HG03432 (cell line): Measurements from ENCODE around the gene SIRT7.
A peak's percentile ranks its signal among the peaks of the same experiment; 100 is the strongest.

Experiments
- ATAC-seq: cut with Tn5 transposase; IDR thresholded peaks from one replicate; pipeline ENCODE4 v1.9.1; 2021; ENCODE audit warnings: mild to moderate bottlenecking, moderate library complexity; ENCODE audit not compliant: unreplicated experiment

SIRT7 gene

DNA sequence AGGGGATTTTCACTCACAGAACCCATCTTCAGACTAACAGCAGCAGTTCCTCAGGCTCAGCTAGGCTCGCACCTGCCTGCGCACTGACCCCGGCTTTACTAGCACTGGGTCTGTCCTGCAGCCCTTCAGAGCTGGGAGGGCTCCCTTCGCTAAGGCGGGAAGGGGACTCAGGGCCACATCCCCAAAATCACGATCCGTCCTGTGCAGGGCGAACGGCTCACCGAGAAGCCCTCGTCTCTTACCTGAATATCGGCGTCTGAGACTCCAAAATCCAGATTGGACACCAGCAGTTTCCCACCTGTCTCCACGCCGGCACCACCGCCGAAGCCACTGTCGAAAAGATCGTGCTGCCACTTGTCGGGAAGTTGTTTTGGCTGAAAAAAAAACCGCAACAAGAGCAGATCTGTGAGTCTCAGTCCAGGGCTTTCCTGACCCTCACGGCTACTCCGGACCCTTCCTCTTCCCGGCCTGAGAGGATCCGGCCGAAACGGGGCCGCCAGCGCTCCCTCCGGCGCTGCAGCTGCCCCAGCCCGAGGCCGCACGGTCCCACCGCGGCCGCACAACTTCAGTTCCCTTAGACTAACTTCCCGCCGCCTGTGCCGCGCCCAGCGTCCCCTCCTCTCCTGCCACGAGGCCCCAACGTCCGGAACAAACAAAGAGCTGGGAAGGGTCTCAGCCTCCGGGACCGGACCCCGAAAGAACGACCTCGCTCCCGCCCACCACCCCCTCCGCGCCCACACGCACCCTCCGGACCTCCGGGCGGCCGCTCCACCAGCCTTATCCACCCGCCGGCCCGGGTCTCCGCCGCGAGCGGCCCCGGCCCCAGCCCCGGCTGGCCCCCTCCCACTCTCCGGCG is 27.3 kb downstream of the SIRT7 start:
- no peak for ATAC-seq

DNA sequence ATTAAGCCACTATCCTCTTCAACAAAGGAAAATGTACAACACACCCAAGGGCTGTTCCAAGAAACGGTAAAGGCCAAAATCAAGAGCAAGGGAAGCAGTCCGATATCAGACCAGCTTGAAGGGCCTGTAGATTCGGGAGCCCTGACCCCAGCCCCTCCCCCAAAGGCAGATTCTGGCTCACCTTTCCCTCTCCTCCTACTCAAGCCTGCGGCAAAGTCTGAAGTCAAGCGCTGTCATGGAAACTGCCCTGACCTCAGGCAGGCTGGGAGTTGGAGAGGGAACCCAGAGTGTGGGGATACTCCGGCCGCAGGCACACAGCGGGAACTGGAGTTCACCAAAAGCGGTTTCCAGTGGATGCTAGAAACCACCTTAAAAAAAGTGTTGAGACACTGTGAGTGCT is 28.4 kb downstream of the SIRT7 start:
- ATAC-seq, result no peak

DNA sequence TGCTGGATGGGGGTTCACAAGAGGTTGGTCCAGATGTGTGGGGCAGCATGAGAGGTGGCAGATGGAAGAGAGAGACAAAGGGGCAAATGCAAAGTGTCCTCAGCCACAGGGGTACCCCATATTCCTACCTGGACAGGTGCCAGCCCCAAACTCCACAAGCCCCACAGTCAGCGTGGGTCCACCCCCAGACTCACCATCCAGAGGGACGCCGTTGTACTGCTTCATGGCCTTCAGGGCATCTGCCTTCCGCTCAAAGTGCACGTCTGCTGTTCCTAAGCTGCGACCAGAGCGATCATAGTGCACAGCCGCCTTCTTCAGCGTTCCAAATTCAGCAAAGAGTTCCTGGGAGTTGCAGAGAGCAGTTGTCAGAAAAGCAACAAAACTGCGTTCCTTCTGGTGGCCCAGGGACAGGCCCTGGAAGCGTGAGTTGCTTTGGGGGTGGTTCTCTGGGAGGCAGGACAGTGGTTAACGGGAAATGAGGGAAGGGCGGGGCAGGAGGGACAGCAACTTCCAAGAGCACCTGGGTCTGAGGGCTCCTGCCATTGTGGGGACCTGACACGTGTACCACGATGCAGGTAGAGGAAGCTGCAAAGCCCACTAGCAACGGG is 28.9 kb downstream of the SIRT7 start:
- ATAC-seq, result no peak

DNA sequence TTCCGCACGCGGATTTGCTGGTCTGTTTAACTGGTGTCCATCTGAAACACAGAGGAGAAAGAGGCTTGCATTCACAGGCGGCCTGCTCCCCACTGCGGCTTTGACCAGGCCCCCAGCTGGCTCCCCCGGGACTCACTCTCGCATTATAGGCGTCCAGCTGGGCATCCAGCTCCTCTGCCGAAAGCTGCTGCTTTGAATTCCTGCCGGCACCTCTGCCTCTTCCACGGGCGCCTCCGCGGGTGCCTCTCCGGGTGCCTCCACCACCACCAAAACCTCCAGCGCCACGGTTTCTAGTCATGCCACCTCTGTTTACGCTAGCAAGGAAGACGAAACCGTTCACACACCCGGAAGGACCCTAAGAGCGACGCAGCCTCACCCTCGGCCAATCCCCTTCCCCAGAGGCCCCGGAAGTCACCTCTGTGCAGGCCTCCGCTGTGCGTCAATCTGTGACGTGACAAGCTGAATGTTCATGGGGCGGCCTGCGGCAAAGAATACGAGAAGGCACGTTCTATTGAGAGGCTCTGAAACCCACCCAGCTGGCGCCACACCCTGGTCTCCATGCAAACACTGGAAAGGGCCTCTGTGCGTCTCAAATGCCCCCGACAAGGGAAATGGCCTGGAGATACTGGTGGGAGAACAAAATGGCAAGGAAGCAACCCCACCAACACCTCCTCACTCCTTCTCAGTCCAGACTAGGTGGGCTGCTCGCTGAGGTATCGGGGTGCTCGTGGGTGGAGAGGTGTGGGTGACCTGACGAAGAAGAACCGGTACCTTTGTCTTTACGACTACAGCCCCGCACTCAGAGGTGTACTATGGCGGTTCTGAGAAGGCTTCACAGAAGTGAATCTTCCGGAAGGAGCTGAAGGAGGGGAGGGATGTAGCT is 29.6 kb downstream of the SIRT7 start:
- no peak for ATAC-seq

DNA sequence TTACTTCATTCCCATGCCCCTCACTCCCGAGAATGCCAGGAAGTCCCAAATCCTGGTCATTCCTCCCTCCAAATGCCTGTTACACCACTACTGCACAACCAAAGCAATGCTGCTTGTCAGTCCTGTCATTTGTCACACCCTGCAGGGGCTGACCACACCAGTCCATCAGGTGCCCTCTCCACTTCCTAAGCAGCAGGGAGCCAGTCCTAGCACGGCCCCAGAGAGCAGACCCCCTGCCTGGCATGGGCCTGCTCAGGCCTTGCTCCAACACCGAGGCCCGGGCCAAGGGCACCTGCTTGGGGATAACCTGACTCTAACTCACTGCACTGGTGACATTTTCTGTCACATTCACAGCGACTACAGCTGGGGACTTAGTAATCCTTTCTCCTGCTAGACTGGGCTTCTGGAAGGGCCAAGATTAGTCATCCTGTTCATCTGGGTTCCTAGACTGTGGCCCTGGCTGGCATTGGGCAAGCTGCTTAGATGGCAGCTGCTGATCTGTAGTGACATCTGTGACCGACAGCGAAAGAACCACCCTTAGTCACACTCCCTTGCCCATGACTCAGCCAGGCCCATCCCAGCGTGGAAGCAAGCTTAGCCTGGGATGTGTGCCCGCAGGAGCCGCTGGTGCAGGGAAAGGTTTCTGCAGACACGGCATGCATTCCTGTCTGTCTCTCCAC is 32.0 kb downstream of the SIRT7 start:
- ATAC-seq, result no peak

DNA sequence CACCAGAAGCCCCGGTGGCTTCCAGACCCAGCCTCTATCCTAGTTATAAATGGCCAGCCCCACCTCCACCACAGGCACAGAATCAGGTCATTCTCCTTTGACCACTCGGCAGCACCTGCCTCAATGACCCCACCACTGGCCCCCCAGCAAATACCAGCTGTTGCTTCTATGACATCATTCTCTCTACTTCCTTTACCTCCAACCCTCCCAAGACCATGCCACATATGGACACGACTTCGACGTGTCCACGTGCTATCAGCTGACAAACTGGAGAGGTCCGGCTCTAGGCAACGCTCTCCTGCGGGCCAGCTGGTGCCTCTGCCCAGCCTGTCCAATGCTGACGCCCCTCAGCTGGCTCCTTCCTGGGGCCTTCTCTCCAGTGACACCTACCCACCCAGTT is 32.5 kb downstream of the SIRT7 start:
- ATAC-seq, result no peak

DNA sequence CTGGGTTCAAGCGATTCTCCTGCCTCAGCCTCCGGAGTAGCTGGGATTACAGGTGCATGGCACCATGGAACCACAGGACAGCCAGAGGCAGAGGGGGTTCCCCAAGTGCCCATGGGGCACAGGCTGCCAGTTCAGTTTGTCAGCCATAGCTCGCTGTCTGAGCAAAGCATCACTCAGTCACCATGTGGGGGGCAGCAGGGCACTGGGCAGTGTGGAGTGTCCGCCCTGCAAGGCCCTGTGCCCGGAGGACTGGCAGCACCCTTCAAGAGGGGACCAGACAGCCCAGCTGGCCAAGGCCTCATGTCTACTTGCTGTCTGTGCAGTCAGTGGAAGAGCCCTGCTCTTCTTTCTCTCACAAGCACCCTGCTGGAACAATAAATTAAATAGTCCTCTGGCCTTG is 33.0 kb downstream of the SIRT7 start:
- no peak for ATAC-seq

DNA sequence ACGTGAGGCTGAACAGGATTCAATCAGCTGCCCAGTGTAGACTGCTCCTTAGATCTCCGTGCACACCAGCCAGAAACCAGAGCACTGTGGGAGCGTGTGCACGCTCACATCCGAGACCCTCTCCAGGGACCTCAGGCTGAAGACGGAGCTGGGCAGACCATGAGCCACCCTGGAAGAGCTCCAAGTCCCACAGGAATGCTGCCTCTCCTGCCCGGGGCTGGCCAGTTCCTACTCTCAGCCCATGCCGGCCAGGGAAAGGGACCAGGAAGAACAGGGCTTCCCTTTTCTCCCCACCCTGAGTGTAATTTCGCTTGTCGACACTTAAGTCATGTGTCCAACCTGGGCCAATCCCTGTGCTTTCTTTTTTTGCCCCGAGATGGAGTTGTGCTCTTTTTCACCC is 33.5 kb downstream of the SIRT7 start:
- ATAC-seq, result no peak

DNA sequence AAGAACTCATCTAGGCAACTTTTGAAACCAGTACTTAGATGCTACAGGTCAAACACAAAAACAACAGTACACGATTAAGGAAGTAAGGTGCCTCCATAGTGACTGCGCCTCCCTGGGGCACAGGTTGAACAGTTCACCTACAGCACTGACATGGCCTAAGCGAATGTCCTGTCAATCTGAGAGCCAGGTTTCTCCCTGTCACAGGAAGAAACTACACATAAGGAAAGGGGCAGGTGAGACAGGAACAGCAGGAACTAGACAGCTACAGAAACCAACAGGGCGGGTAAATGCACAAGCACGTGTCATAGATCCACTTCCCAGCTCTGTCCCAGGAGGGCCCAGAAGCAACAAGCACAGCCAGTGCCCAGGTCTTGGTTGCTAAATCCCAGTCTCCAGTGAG is 38.9 kb downstream of the SIRT7 start:
- ATAC-seq, result no peak

DNA sequence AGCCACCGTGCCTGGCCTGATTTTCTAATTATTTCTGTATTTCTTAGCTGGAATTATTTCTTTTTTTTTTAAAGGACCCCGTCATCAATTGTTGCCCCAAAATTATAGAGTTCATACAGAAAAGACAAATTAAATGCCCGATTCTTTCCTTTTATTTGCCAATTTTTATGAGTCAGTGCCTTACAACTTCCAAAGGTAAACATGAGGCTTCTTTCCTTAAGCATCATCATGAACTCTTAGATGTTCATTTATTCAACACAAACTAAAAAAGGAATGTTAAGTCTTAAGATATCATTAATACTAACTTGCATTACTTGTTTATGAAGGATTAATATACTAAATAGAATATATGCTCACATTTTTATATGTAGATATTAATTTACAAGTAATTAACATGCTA is 39.7 kb downstream of the SIRT7 start:
- no peak for ATAC-seq

DNA sequence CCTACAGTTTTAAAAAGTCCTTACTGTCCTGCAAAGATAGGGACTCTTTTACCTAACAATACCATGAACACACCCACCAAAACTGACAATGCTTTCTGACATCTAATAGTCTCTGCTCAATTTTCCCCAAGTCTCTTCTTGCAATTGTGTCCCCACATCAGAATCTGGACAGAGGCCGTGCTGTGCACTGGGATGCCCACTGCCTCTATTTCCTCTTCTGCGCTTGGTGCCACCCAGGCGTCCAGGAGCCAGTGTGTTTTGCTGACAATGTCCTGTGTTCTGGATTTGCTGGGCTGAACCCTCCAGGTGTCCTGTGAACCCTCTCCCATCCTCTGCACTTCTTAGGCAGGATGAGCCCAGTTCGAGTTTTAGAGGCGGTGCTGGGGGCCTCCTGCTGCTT is 40.4 kb downstream of the SIRT7 start:
- no peak for ATAC-seq

DNA sequence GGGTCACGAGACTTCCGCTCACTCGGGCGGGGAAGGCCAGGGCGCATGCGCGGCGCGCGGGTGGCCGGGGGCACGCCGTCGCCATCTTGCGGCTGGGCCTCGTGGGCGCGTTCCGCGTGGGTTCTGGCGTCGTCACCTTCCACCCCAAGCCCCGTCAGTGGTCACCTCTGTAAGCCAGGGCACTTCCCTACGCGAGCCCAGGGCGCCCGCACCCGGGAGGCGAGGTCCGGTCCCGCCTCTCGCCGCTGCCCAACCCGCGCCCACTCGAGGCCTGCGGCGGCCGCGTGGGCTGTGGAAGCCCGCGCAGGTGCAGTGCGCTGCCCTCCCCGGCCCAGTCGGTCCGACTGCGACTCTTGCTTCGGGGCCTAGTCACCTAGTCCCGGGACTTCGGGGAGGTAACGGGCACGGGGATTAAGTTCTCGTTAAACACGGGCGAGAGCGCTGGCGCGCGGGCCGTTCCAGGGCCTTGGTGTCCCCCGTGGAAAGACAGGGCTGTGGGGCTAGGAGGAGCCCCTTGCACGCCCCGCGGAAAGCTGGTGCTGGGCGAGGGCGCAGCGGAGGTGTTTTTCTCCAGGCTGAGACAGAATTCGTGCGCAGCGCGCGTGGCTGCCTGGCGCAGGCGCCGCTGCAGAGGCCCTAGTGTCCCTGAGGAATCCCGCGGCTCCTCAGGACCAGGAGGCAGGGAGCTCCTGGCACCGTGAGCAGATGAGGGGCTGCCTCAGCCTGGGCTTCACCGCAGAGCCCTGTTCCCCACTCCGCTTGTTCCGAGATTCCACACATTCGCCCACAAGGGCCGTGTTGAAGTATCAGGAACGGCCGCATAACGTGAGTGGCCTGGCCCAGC is 46.4 kb downstream of the SIRT7 start:
- peak; percentile 53 for ATAC-seq

DNA sequence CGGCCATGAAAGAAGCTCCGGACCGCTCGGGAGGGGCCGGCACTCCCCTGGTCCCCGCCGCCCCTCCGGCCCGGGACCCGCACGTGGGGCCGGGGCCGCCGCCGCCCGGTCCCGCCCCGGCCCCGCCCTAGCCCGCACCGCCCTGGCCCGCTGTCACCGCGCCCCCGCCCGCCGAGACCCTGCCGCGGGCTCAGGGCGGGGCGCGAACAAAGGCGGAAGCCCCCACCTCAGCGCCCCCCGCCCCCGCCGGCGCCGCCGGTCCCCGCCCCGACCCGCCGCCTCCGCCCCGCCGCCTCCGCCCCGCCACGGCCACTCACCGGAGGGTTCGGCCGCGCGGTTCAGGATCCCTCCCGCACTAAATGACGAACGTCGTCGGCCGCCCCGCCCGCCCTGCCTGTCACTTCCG is 47.0 kb downstream of the SIRT7 start, which contains the start of gene ARHGDIA:
Gene ARHGDIA, minus strand, starts transcription at position 357 of the 406 bp plus-strand sequence. CDS start 1,407 bp downstream, outside the sequence.
- ATAC-seq, result peak; percentile 26

DNA sequence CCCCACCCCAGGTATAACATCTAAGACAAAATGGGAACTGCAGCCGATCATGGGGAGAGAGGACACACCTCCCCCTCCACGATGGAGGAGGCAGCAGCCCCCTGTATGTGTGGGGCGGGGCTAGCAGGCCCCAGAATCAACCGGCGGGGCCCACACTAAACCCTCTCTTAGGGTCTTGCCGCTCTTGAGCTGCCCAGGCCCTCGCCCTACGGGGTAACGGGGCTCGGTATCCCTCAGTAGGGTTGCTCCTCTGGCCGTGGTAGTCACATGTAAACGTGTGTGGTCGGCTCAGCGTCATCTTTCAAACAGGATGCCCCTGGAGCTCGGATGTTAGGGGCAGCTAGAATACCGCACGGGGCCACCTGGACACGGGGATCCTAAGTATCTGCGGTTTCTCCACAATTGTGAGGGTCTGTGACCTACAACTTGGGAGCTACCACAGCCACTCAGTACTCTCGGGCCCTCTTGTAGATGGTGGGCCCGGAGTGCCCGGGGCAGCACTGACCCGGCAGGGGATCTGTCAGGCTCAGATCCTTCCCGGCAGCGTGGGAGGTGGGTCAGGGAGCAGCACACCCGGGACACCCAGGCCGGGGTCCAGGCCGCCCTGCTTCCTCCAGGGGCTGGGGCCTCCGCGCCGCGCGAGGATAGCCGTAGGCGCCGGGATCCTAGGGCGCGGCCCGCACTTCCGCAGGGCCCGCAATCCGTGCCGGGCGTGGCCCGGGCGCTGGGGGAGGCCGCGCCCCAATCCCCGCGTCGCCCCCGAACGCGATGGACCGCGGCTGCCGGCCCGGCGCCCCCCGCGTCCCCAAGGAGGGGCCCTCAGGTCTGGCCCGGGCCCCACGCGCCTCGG is 47.6 kb downstream of the SIRT7 start:
- peak; percentile 16 for ATAC-seq

DNA sequence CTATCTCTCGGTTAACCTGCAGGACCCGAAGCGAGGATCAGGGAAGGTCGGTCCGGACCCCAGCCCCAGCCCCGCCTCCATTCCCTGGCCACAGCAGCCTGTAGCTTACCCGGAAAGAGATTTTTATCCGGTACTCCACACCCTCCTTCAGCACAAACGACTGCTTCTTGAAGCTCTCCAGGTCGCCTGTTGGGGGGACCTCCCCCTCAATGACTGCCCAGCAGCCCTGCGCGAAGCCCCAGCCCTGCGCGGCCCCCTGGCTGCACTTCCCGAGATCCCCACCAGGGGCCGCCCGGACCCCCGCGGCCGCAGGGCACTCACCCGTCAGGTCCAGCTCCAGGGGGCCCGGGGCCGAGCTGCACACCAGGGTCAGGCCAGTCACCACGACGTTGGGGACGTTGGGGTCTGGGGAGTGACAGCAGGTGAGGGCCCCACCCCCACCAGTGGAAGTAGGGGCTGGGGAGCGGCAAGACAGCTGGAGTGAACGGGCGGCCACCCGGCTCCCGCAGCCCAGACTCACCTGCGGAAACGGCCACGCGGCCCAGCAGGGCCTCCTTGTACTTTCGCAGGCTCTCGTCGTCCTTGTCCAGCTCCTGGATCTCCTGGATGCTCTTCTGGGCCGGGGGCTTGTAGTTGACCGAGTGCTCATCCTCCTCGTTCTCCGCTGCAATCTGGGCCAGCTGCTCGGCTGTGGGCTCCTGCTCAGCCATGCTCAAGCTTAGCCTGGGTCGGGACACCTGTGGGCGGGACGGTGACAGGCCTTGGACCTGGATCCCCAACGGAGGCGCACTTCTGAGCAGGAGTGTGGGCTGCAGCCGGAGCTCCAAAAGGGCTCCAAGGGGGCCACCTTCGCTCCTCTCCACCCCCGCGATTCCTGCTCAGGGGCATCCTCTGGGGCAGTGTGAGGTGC is 48.5 kb downstream of the SIRT7 start:
- ATAC-seq, result no peak

DNA sequence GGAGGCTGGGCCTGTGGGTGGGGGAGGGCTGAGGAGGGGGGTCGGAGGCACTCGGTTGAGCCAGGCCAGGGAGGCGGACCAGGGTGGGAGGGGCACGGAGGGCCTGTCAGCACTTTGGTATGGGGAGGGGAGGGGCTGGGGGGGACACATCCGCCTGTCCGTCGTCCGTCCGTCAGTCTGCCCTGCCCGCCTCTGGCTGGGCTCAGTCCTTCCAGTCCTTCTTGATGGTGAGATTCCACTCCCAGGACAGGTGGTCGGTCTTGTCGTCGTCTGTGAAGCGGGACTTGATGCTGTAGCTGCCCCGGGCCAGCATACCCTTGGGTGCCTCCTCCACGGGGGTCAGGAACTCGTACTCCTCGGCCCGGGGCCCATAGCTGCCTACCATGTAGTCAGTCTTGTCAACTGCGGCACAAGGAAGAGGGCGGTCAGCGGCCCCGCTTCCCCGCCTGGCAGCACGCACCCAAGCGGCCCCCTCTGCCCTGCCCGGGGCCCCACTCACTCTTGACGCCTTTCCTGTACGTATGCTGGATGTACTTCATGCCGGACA is 49.2 kb downstream of the SIRT7 start:
- ATAC-seq, result no peak

DNA sequence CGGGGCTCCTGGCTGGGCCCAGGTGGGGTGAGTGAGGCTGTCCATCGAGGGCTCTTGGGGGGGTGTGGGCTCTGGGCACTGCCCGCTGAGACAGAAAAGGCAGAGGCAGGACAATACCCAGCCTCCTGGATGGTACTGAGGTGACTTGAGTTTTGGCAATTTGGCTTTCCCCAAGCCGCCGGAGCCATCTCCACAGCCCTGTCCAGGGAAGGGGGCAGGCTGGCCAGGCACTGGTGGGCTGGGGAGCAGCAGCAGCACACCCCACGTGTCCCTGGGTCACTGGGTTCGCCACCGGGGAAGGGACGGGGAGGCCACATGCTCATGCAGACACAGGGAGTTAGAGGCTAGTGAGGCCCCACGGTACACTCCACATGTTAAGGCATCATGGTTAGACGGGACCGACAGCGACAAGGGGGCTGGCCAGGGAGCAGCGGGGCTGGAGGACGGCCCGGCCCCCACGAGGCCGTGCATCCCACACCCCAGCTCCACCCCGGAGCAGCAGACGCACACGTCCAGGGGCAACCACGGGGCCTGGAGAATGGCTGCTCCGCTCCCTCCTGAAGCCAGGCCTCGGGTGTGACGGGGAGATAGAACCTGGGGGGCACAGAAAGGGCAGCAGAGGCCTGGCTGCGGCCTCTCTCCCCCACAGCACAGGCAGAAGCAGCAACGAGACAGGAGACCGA is 49.8 kb downstream of the SIRT7 start:
- ATAC-seq, result no peak
